PC-9 (cell line): ENCODE measurements around the gene PRLH. TPM values are rescaled to one million over a fixed set of nuclear protein-coding genes. Genes with fewer than 3 reads are reported as not detected.

Source experiments
- BruUV-seq: library from RNA; stranded (reverse); fragments of 400-500 nt; replicated peaks from 2 replicates; lab custom pipeline; 2021; lab: Mats Ljungman, UMichigan
- CTCF ChIA-PET: fragments of 300-600 bp; sonication (Branson Sonifier 250); formaldehyde crosslinking; loops from one replicate; lab custom pipeline; 2022; ENCODE audit warnings: antibody characterized with exemption; lab: Charles Lee
- POLR2A ChIA-PET: fragments of 300-600 bp; sonication (Branson Sonifier 250); formaldehyde crosslinking; loops from one replicate; lab custom pipeline; 2022; ENCODE audit warnings: antibody characterized with exemption; ENCODE audit not compliant: unreplicated experiment; lab: Charles Lee
- DNase-seq, 2 experiments: peaks; one replicate each; pipeline versions ENCODE4 v3.0.0 to v3.0.0-alpha.2; 2015 to 2022; ENCODE audit warnings: mixed read lengths in 1 of 2
- H2AFZ ChIP-seq: fragments of 200-600 bp; sonication (generic); 2 replicates; pipeline ENCODE4 v1.8.1; 2017; ENCODE audit warnings: antibody characterized with exemption
- H3F3A ChIP-seq: fragments of 200-600 bp; sonication (generic); 2 replicates; pipeline ENCODE4 v1.8.1; 2017; ENCODE audit warnings: antibody characterized with exemption, mild to moderate bottlenecking, low read depth; ENCODE audit not compliant: insufficient read depth
- H3K27ac ChIP-seq: fragments of 200-600 bp; sonication (generic); 2 replicates; pipeline ENCODE4 v1.6.1; 2016; ENCODE audit warnings: mixed run types
- H3K27me3 ChIP-seq: fragments of 200-600 bp; sonication (generic); 2 replicates; pipeline ENCODE4 v1.6.1; 2016; ENCODE audit warnings: low read depth, mixed run types; ENCODE audit not compliant: insufficient read depth
- H3K36me3 ChIP-seq: fragments of 200-600 bp; sonication (generic); 2 replicates; pipeline ENCODE4 v1.6.1; 2016; ENCODE audit warnings: low read depth, mixed run types
- H3K4me1 ChIP-seq: fragments of 200-600 bp; sonication (generic); replicated peaks from 2 replicates; pipeline ENCODE4 v1.6.1; 2016; ENCODE audit warnings: mixed run types; ENCODE audit not compliant: insufficient read depth
- H3K4me2 ChIP-seq: fragments of 200-600 bp; sonication (generic); 2 replicates; pipeline ENCODE4 v1.6.1; 2017; ENCODE audit warnings: mixed run types
- H3K4me3 ChIP-seq: fragments of 200-600 bp; sonication (generic); 2 replicates; pipeline ENCODE4 v1.6.1; 2016; ENCODE audit warnings: mixed run types
- H3K79me2 ChIP-seq: fragments of 200-600 bp; sonication (generic); 2 replicates; pipeline ENCODE4 v1.6.1; 2017; ENCODE audit warnings: low read depth, mixed run types
- H3K9me2 ChIP-seq: fragments of 200-600 bp; sonication (generic); 2 replicates; pipeline ENCODE4 v1.8.1; 2017; ENCODE audit warnings: mild to moderate bottlenecking; ENCODE audit not compliant: insufficient read depth
- H3K9me3 ChIP-seq: fragments of 200-600 bp; sonication (generic); 2 replicates; pipeline ENCODE4 v1.8.1; 2016; ENCODE audit warnings: low read depth; ENCODE audit not compliant: insufficient read depth
- H4K20me1 ChIP-seq: fragments of 200-600 bp; sonication (generic); 2 replicates; pipeline ENCODE4 v1.8.1; 2017; ENCODE audit not compliant: insufficient read depth
- CTCF ChIP-seq: fragments of 200-600 bp; sonication (generic); conservative IDR thresholded peaks from 2 replicates; pipeline ENCODE4 v1.6.1; 2017; ENCODE audit warnings: mixed run types, antibody characterized with exemption, mild to moderate bottlenecking, moderate library complexity
- EZH2 ChIP-seq: fragments of 200-600 bp; sonication (generic); IDR thresholded peaks from 2 replicates; pipeline ENCODE4 v1.8.0; 2017; ENCODE audit warnings: antibody characterized with exemption, low read depth
- intact Hi-C: fragments of 100-400 bp; cut with micrococcal nuclease; formaldehyde crosslinking; loops from one replicate; pipeline ENCODE4 v1.10.0; 2022; ENCODE audit not compliant: unreplicated experiment
- total RNA-seq: library from RNA; stranded (reverse); gene quantifications from 2 replicates; pipeline ENCODE4 v1.2.3, GENCODE V29; 2021

The PRLH gene
- total RNA-seq, 1 experiment from 2014 or later, result not detected

- no peak for DNase-seq
- peak overlapping the region; percentile 85; the same call in 1 of the 2 replicates for H3K27ac ChIP-seq
- peaks cover 28% of the 10 kb centered on the region for H3K4me1 ChIP-seq
- H2AFZ ChIP-seq, result no peak overlapping the region
- H3K27me3 ChIP-seq, result no peaks in the 10 kb centered on the region
- H3F3A ChIP-seq, result peaks cover 38% of the 10 kb centered on the region
- TF ChIP-seq CTCF (no peak), EZH2 (no peak)
- 0 out of 2 replicates have a peak, but pooled peaks cover 2% of the 10 kb centered on the region for H4K20me1 ChIP-seq
- intact Hi-C loops, result loop anchor here (5.0 to 10.0 kb wide), 2 partner anchors 272 to 665 kb away; no protein-coding TSS in a partner anchor
- H3K4me2 ChIP-seq, result peak overlapping the region; percentile 84
- peaks cover 33% of the 10 kb centered on the region for H3K79me2 ChIP-seq
- no peaks in the 10 kb centered on the region for H3K9me3 ChIP-seq
- ChIA-PET CTCF (interaction anchor here (0.7 kb wide), 1 partner anchor 44 kb away, joined by 3 read pairs; no protein-coding TSS in a partner anchor), POLR2A (interaction anchor here (0.9 kb wide), 1 partner anchor 25 kb away, joined by 11 read pairs; no protein-coding TSS in a partner anchor)
- no TSS peak for BruUV-seq
- H3K9me2 ChIP-seq, result no peaks in the 10 kb centered on the region
- no peaks in the 10 kb centered on the region for H3K36me3 ChIP-seq
- H3K4me3 ChIP-seq, result peak overlapping the region; percentile 64; the same call in 1 of the 2 replicates
Measured at GRCh38 chr2:237592425-237592980, 26.1 kb downstream of the PRLH start.

GRCh38 chr2:237593036-237593435 is 26.7 kb downstream of the PRLH start:
- H3K27ac ChIP-seq, result no peak overlapping the region
- ChIA-PET POLR2A (interaction anchor here (0.9 kb wide), 1 partner anchor 24 kb away, joined by 11 read pairs; no protein-coding TSS in a partner anchor), CTCF (no interaction called here)
- H3K4me1 ChIP-seq, result peaks cover 25% of the 10 kb centered on the region
- no peaks in the 10 kb centered on the region for H3K27me3 ChIP-seq
- TF ChIP-seq CTCF (no peak), EZH2 (no peak)
- no peaks in the 10 kb centered on the region for H3K36me3 ChIP-seq
- peaks cover 28% of the 10 kb centered on the region for H3K79me2 ChIP-seq
- H3K4me2 ChIP-seq, result no peak overlapping the region
- BruUV-seq, result no TSS peak
- intact Hi-C loops, result loop anchor here (5.0 to 10.0 kb wide), 2 partner anchors 272 to 664 kb away; no protein-coding TSS in a partner anchor
- 0 out of 2 replicates have a peak, but pooled peaks cover 2% of the 10 kb centered on the region for H4K20me1 ChIP-seq
- H3K9me2 ChIP-seq, result no peaks in the 10 kb centered on the region
- H3K9me3 ChIP-seq, result no peaks in the 10 kb centered on the region
- no peak overlapping the region for H2AFZ ChIP-seq
- no peak overlapping the region for H3K4me3 ChIP-seq
- peaks cover 38% of the 10 kb centered on the region for H3F3A ChIP-seq
- DNase-seq, result no peak

GRCh38 chr2:237593596-237594320 is 27.4 kb downstream of the PRLH start:
- H3K79me2 ChIP-seq, result peaks cover 21% of the 10 kb centered on the region
- H2AFZ ChIP-seq, result no peak overlapping the region
- no peak for DNase-seq
- H3K27ac ChIP-seq, result no peak overlapping the region
- ChIA-PET CTCF (no interaction called here), POLR2A (no interaction called here)
- no peak overlapping the region for H3K4me3 ChIP-seq
- no peaks in the 10 kb centered on the region for H3K36me3 ChIP-seq
- H3F3A ChIP-seq, result peaks cover 37% of the 10 kb centered on the region
- BruUV-seq, result no TSS peak
- intact Hi-C loops, result loop anchor here (5.0 to 10.0 kb wide), 2 partner anchors 271 to 664 kb away; no protein-coding TSS in a partner anchor
- H3K4me1 ChIP-seq, result peaks cover 18% of the 10 kb centered on the region
- no peaks in the 10 kb centered on the region for H4K20me1 ChIP-seq
- no peaks in the 10 kb centered on the region for H3K27me3 ChIP-seq
- TF ChIP-seq CTCF (no peak), EZH2 (no peak)
- H3K9me3 ChIP-seq, result no peaks in the 10 kb centered on the region
- H3K4me2 ChIP-seq, result no peak overlapping the region
- H3K9me2 ChIP-seq, result no peaks in the 10 kb centered on the region
